Hippocampal formation (tissue), 2 donors: ENCODE results near the gene TEC.

ENCODE experiments used
- DNase-seq, 2 donors: peaks; one replicate each; lab custom pipeline; 2025; lab: John Stamatoyannopoulos, UW

Gene TEC

GRCh38 chr4:48269861-48270522, 354 bp upstream of the TEC start:
- peak in 1 of 2 donors; percentile 37 for DNase-seq

- no peak for DNase-seq
Measured at GRCh38 chr4:48267574-48267973, 2.1 kb downstream of the TEC start.

GRCh38 chr4:48266781-48267180, 2.9 kb downstream of the TEC start:
- DNase-seq: no peak

GRCh38 chr4:48262926-48263325, 6.7 kb downstream of the TEC start:
- no peak for DNase-seq

GRCh38 chr4:48262484-48262883, 7.2 kb downstream of the TEC start:
- DNase-seq: no peak

- DNase-seq: no peak
Measured at GRCh38 chr4:48261281-48261680, 8.4 kb downstream of the TEC start.

- DNase-seq: no peak
Measured at GRCh38 chr4:48259748-48260147, 9.9 kb downstream of the TEC start.

- DNase-seq: no peak
Measured at GRCh38 chr4:48258845-48259397, 10.7 kb downstream of the TEC start.

GRCh38 chr4:48255959-48256342, 13.7 kb downstream of the TEC start:
- no peak for DNase-seq

GRCh38 chr4:48255072-48255958, 14.3 kb downstream of the TEC start:
- no peak for DNase-seq

- DNase-seq: no peak
Measured at GRCh38 chr4:48254381-48255071, 15.1 kb downstream of the TEC start.

- DNase-seq: no peak
Measured at GRCh38 chr4:48252313-48252712, 17.3 kb downstream of the TEC start.

GRCh38 chr4:48250980-48251379, 18.7 kb downstream of the TEC start:
- no peak for DNase-seq

GRCh38 chr4:48250343-48250742, 19.3 kb downstream of the TEC start:
- no peak for DNase-seq

- no peak for DNase-seq
Measured at GRCh38 chr4:48249378-48249777, 20.3 kb downstream of the TEC start.

GRCh38 chr4:48248559-48248953, 21.1 kb downstream of the TEC start:
- no peak for DNase-seq

- DNase-seq: no peak
Measured at GRCh38 chr4:48247878-48248558, 21.6 kb downstream of the TEC start.

GRCh38 chr4:48247142-48247877, 22.3 kb downstream of the TEC start:
- DNase-seq: no peak

- DNase-seq: no peak
Measured at GRCh38 chr4:48244665-48245064, 25.0 kb downstream of the TEC start.

- DNase-seq: no peak
Measured at GRCh38 chr4:48243887-48244286, 25.8 kb downstream of the TEC start.

GRCh38 chr4:48243429-48243828, 26.2 kb downstream of the TEC start:
- DNase-seq: no peak
